Smooth muscle cell of the pulmonary artery (primary cell): ENCODE data around the gene SYNJ2BP. TPM values are rescaled to one million over a fixed set of nuclear protein-coding genes. Genes with fewer than 3 reads are reported as not detected.

ENCODE experiments used
- total RNA-seq: library from RNA; depleted of rRNA; stranded (reverse); fragments of >200 nt; gene quantifications from 2 replicates; pipeline ENCODE4 v1.2.3, GENCODE V29; 2014

SYNJ2BP gene, protein sequence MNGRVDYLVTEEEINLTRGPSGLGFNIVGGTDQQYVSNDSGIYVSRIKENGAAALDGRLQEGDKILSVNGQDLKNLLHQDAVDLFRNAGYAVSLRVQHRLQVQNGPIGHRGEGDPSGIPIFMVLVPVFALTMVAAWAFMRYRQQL
- total RNA-seq: 20.6 and 29.1 TPM in 2 replicates

DNA sequence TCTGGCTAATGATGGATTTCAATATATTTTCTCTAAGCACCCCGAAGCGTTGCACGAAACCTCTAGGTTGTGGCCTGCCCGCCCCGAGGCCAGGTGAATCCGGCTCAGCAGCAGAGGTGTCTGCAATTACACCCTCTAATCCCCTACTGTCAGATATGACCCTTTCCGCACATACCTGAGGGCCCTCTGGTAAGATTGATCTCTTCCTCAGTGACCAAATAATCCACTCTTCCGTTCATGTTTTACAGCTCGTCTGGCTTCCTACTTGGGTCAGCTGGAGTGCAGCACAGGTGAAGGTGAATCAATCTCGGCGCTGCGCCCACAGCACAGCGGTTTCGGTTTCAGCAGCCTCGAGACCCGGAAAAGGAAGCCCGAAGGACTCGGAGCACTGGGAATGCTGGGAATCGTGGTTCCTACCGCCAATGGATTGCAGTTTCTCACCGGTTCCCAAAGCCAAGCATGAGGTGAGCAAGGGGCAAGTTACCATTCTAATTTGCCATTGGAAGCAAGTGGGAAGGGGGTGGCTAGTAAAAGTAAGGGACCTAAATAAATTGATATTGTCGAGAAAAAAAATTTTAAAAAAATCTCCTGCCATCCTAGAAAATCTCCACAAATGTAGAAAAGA is at the start of gene SYNJ2BP:
Gene SYNJ2BP (minus strand): TSS at position 366 of the 625 bp plus-strand sequence. CDS start 127 bp downstream, at position 239.

DNA sequence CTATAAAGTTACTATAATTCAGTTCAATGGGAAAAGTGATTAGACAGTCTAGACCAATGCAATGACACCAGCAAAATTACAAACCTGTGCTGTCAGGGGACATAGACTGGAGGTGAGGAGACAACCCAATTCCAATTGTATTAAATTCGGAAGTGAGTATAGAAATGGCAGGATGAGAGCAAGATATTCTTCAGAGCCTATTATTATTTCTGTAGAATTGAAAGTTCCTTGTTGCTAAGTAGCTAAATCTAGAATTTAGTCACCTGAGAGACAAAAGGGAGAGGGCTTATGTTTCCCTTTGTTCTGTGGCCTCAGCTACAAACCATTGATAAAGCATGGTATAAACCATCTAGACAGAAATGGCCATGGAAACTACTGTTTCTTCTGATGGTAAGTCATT is 35.0 kb upstream of the SYNJ2BP start, which contains the start of gene ADAM21:
Gene ADAM21 (plus strand): TSS at position 301 of the 400 bp plus-strand sequence. CDS start 5,326 bp downstream, outside the sequence.

Other genes with a start within 250 kb of the SYNJ2BP start
- 0.33 and 0.40 TPM in 2 replicates for gene SLC8A3, start 228.1 kb downstream of the SYNJ2BP start, total RNA-seq
- gene COX16, start 57.4 kb downstream of the SYNJ2BP start, total RNA-seq: 15.2 and 26.0 TPM in 2 replicates
- 0.86 and 1.4 TPM in 2 replicates for gene ADAM21, start 35.1 kb upstream of the SYNJ2BP start, total RNA-seq
- 2.4 and 2.5 TPM in 2 replicates for gene ADAM20, start 117.9 kb upstream of the SYNJ2BP start, total RNA-seq
- 22.5 and 25.0 TPM in 2 replicates for gene MED6, start 183.6 kb upstream of the SYNJ2BP start, total RNA-seq
- gene TTC9, start 224.8 kb upstream of the SYNJ2BP start, total RNA-seq: 0.23 and 1.8 TPM in 2 replicates